GM10248 (cell line): ENCODE results near the gene PDSS1.
A peak's percentile ranks its signal among the peaks of the same experiment; 100 is the strongest.

Source experiments
- CTCF ChIA-PET: fragments of 300-600 bp; sonication (Branson Sonifier 250); formaldehyde crosslinking; extraction: SDS; loops from one replicate; lab custom pipeline; 2021; ENCODE audit warnings: antibody characterized with exemption; lab: Yijun Ruan, JAX
- POLR2A ChIA-PET: fragments of 350-650 bp; sonication (Branson Sonifier 250); formaldehyde crosslinking; extraction: SDS; loops from one replicate; lab custom pipeline; 2020; ENCODE audit warnings: antibody characterized with exemption; lab: Yijun Ruan, JAX
- DNase-seq: peaks from one replicate; pipeline ENCODE4 v3.0.0; 2012; ENCODE audit errors: extremely low spot score
- CTCF ChIP-seq: IDR thresholded peaks from 2 replicates; pipeline ENCODE4 v1.5.1; 2012; ENCODE audit warnings: mild to moderate bottlenecking, low read depth; ENCODE audit errors: extremely low read depth, missing control alignments, control extremely low read depth

PDSS1 gene

GRCh38 chr10:26741368-26741767, 43.9 kb downstream of the PDSS1 start:
- ChIA-PET CTCF (interaction anchor here (0.9 to 3.4 kb wide), 5 partner anchors 9 to 144 kb away, joined by 3 to 17 read pairs (median 5); partner anchors contain the start of gene ABI1), POLR2A (interaction anchor here (0.6 kb wide), 1 partner anchor 189 kb away, joined by 3 read pairs; no protein-coding TSS in a partner anchor)
- no peak for DNase-seq
- no peak for TF ChIP-seq CTCF

- no peak for DNase-seq
- no peak for TF ChIP-seq CTCF
- POLR2A ChIA-PET: no interaction called here
- CTCF ChIA-PET: interaction anchor here (0.9 kb wide), 1 partner anchor 9 kb away, joined by 3 read pairs; no protein-coding TSS in a partner anchor
These were observed 45.6 kb downstream of the PDSS1 start for GRCh38 chr10:26743091-26743490.

GRCh38 chr10:26743841-26744240, 46.3 kb downstream of the PDSS1 start:
- CTCF ChIA-PET: interaction anchor here (0.9 kb wide), 2 partner anchors 8 to 32 kb away, joined by 3 read pairs; no protein-coding TSS in a partner anchor
- POLR2A ChIA-PET: no interaction called here
- no peak for DNase-seq
- TF ChIP-seq CTCF: no peak

- no peak for TF ChIP-seq CTCF
- DNase-seq: no peak
- ChIA-PET POLR2A (no interaction called here), CTCF (interaction anchor here (0.7 to 1.5 kb wide), 3 partner anchors 11 to 20 kb away, joined by 3 to 4 read pairs (median 4); no protein-coding TSS in a partner anchor)
These were observed 48.6 kb downstream of the PDSS1 start for GRCh38 chr10:26746061-26746460.

GRCh38 chr10:26755443-26755903, 58.0 kb downstream of the PDSS1 start:
- peak; percentile 52 for DNase-seq
- POLR2A ChIA-PET: no interaction called here
- no peak for TF ChIP-seq CTCF
- CTCF ChIA-PET: interaction anchor here (1.2 to 4.2 kb wide), 7 partner anchors 17 to 105 kb away, joined by 3 to 13 read pairs (median 6); partner anchors contain the start of gene ABI1

- CTCF ChIA-PET: interaction anchor here (0.9 to 1.1 kb wide), 2 partner anchors 12 to 13 kb away, joined by 3 to 4 read pairs; no protein-coding TSS in a partner anchor
- no peak for DNase-seq
- no peak for TF ChIP-seq CTCF
- POLR2A ChIA-PET: no interaction called here
These were observed 61.5 kb downstream of the PDSS1 start for GRCh38 chr10:26759008-26759407.
